GM12878 (cell line): ENCODE data around the gene QSOX1.

ENCODE experiments used
- FOS ChIP-seq: IDR thresholded peaks from 3 replicates; pipeline ENCODE4 v1.6.1; 2011; ENCODE audit warnings: borderline replicate concordance; ENCODE audit not compliant: insufficient read length; ENCODE audit errors: extremely low read depth
- POLR2A ChIP-seq: IDR thresholded peaks from 2 replicates; pipeline ENCODE4 v1.6.1; 2011; ENCODE audit warnings: low read depth, mild to moderate bottlenecking, low read length
- WRNIP1 ChIP-seq: IDR thresholded peaks from 2 replicates; pipeline ENCODE4 v1.6.1; 2011; ENCODE audit warnings: low read depth, low read length, improper control_type of control experiment, borderline replicate concordance

DNA sequence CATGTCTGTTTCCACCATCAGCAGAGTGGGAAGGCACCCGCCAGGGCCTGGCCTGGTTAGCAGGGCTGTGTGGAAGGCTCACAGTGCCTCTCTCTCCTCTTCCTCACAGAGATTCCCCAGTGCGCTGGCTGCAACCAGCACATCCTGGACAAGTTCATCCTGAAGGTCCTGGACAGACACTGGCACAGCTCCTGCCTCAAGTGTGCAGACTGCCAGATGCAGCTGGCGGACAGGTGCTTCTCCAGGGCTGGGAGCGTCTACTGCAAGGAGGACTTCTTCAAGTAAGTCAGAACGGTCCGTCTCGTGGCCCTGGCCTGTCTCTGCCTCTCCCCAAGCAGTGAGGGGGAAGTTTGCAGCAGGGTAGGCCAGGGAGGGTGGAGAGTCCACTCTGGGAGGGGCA, 93.5 kb downstream of the QSOX1 start:
- no peak for TF ChIP-seq FOS
- no peak for TF ChIP-seq WRNIP1
- no peak for TF ChIP-seq POLR2A
